Stimulated activated CD8-positive, alpha-beta memory T cell treated with anti-CD3 and anti-CD28 coated beads, Interleukin-2, amount 100 ng/mL, for 1 hour (primary cell): ENCODE measurements around the gene MYDGF.
"Not testable (repeated sequence)": the region's sequence is repeated elsewhere in the genome, so short reads cannot be mapped to it uniquely, and the experiment has no call there.

Source experiments
- DNase-seq, 2 donors: peaks; one replicate each; pipeline ENCODE4 v3.0.0-alpha.2; 2020; ENCODE audit warnings: low read depth in 2 of 2

The MYDGF gene

DNA sequence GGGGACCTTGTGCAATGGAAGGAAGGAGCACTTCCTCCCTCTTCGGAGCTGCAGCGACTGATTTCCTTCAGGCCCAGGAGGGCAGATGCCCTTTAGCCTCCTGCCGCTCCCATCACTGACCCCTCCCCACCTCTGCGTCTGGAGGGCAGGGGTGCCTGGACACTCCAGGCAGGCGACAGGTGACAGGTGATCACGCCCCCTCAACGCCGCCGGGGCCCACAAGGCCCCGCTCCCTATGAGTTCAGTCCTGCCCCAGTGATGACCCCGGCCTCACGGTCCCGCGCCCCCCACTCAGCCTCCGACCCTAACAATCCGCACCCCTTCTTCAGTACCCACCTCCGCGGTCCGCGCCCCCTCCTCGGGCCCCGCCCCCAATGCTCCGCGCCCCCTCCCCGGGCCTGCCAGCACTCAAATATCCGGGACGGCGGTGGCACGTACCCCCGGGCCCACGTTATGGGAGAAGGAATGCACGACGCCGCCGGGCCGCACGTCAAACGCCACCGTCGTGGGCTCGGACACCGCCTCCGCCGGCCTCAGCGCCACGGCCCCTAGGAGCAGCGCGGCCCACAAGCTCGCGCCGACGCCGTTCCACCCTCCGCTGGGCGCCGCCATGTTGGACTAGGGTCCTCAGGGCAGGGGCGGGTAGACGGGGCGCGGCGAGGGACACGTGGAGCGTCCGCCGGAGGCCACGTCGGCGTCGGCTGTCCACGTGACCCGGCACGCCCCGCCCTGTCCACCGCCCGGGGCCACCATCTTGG is at the start of gene MYDGF:
Gene MYDGF, minus strand, starts transcription at position 620 of the 758 bp plus-strand sequence. Its CDS starts 8 bp downstream, at position 612.
- peak; percentile 83 to 89 for DNase-seq

DNA sequence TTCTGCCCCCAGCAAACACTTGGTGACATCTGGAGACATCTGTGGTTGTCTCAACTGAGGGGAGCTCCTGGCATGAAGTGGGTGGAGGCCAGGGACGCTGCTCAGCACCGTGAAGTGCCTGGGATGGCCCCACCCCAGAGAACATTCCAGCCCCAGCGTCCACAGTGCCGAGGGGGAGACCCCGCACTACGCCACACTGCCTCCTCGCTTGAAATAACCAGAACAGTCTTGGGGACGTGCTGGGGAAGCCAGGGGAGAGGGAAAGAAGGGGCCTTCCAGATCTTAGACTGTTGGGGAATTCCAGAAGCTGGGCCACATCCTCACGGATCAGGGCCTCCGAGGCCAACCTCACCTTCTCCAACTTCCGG is 49.3 kb upstream of the MYDGF start:
- DNase-seq, result no peak

DNA sequence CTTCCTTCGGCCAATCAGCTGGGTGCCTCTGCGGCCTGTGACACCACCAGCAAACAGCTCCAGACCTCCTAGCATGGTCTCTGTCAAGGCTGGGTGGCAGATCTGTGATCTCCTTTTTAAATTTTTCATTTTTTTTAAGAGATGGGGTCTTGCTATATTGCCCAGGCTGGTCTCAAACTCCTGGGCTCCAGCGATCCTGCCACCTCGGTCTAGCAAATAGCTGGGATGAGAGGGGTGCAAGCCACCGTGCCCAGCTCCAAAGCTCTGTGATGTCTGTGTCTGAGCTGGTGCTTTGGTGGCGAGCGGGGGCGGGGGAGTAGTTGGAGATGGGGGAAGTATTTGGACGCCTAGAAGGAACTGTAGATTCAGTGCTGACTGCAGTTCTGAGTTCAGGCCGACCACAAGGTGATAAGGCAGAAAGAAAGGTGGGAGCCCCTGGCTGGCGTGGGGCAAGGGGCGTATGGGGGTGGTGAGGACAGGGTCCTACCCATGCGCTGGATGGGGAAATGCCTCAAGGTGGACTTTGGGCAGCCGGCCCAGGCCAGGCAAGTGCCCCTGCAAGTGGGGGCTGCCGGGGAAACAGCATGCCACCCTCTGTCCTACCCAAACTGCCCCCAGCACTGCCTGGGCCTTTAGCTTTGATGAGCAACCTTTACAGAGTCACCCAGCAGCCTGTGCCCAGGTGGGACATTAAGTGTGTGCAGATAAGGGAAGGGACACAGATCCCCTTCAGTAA is 48.0 kb upstream of the MYDGF start:
- DNase-seq, result no peak

DNA sequence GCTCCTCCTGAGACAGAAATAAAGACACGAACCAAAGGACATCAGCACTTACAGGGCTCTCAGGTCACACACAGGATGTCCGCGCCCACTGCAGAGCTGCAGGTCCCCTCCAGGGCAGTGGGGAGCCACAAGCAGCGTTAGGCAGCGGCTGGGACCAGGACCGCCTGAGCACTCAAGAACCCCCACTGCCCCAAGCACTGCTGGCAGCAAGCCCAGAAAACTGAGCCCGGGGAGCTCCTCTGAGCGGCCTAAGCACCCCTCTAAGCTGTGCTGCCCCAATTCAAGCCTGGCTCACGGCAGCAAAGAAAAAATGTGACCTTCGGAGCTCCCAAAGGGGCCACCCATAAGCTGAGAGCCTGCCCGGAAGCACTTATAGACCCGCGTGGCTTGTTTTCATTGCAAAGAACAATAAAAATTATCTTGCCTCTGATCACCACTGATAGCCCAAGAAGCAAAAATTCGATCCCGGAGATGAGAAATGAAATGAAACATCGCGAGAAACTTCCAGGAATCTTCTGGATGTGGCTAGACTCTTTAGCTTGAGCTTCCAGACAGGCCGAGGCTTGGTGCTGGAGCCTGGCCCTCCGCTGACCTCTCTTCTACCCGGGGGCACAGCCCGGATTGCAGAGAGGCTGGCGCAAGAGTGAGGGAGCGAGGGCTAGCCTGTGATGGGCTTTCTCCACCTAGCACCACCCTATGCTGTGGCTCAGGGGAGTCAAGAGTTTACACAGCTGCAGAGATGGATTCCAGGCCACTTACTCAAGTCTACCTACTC is 47.2 kb upstream of the MYDGF start:
- DNase-seq, result no peak

DNA sequence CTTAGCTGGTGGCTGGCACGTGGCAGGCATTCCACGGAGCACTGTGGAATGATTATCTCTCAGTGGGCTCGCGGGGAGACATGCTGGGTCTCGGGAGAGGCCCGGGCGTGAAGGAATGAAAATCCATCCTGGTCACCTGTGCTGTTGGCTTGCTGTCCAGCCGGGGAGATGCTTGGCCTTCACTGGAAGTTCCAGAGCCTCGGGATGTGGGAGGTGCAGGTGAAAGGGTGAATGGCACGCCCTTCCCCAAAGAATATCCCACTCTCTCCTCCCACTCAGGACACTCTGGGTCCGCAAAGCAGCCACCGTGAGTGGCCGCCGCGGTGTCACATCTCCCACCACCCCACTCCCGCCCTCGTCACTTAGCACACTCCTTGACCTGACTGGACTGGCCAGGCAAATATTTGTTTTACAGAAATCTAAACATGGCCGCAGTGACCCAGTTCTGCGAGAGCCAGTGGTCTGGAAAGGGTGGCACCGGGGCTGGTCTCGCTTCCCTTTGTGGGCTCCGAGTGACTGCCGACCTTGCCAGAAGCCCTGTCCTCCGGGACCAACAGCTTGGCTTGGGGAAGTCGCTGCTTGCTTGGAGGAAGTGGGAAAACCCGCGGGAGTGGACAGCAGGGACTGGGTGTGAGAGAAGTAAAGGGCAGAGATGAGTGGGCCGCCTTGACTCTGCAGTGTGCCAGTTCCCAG is 45.5 kb upstream of the MYDGF start:
- DNase-seq, result no peak

DNA sequence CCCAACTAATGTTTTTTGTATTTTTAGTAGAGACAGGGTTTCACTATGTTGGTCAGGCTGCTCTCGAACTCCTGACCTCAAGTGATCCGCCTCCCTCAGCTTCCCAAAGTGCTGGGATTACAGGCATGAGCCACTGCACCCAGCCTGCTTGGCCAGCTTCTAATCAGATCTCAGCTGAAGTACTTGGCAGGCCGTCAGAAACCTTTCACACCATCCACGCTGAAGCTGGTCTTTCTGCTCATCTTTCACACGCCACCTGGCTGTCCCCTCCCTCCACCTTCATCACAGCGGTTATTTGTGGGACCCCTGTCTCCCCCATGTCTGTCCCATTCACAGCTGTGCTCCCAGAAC is 45.0 kb upstream of the MYDGF start:
- not testable (repeated sequence) for DNase-seq

DNA sequence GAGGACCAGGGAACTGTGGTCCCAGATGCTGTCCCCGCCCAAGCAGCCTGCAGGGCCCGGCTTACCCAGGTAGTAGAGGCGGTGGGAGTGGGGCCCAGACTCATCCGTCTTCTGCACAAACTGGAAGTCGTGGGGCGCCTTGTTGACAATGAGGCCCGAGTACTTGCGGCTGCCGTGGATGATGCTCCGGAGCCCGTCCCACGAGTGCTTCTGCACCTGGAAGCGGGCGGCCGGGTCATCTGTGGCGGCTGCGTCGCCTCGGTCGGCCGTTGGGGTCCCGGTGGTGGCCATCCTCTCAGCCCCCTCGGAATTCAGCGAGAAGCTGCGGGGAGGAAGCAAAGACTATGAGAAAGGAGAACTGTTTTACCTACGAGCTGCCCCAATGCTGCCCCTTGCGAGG is 43.9 kb upstream of the MYDGF start:
- DNase-seq, result no peak

DNA sequence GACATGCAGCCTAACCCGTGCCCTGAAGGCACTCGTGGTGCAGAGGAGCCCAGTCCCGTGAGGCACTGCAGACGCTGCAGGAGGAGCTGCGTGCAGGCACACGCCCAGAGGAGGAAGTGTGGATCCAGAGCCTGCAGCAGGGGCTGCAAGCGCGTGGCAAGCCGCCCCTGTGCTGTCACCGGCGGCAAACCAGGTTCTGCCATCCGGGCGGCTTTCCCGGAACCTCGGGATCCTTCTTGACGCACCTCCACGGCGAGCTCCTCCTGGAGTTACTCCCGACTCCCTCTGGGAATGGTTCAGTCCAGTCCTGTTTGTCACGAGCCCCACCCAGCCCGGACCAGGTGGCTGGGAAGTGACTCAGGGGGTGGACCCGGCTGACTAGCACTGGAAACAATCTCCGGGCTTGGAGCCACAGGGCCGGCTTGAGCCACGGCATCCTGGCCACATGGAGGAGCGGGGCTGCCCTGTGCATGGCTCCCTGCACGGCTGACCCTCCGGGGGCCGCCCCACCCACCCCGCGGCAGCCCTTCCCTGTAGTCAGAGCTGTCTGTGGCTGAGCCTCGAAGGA is 43.3 kb upstream of the MYDGF start:
- no peak for DNase-seq

DNA sequence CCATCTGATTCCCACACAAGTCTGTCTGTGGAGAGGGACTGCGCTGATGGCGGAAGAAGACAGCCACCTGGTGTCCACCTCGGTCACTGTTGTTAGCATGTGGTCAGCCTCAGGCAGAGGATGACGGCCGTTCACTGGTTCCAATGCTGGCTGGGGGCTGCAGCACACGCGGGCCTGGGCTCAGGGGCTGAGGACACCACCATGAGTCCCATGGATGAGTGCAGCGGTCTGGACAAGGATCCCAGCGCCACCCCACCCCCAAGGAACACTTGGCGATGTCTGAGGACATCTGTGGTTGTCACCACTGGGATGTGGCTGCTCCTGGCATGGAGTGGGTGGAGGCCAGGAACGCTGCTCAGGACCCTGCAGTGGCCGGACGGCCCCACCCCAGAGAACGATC is 42.6 kb upstream of the MYDGF start:
- DNase-seq, result no peak

DNA sequence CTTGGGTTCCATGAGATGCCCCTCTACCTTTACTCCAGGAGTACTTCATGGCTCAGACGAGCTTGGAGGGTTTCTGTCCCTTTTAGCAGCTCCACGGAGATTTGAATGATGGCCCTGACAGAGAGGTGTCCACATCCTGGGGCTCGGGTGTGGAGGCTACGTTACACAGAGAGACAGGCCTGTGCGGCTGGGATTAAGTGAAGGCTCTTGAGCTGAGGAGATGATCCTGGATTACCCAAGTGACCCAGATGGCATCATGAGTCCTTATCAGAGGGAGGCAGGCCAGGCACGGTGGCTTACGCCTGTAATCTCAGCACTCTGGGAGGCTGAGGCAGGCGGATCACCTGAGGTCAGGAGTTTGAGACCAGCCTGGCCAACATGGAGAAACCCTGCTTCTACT is 41.1 kb upstream of the MYDGF start:
- no peak for DNase-seq

DNA sequence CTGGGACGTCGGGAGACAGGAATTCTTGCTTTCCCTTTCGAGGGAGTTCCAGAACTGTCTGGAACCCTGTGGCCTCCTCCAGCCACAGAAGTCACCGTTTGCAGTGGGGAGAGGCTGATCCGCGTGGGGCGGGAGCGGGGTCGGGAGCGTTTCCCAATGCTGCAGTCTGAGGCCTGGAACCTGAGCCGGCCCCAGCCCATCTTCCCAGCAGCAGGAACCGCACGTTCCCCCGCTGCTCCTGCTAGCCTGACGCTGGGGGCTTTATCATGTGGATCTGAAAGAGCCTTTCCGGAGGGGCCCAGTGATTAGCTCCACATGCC is 40.1 kb upstream of the MYDGF start:
- DNase-seq, result no peak

DNA sequence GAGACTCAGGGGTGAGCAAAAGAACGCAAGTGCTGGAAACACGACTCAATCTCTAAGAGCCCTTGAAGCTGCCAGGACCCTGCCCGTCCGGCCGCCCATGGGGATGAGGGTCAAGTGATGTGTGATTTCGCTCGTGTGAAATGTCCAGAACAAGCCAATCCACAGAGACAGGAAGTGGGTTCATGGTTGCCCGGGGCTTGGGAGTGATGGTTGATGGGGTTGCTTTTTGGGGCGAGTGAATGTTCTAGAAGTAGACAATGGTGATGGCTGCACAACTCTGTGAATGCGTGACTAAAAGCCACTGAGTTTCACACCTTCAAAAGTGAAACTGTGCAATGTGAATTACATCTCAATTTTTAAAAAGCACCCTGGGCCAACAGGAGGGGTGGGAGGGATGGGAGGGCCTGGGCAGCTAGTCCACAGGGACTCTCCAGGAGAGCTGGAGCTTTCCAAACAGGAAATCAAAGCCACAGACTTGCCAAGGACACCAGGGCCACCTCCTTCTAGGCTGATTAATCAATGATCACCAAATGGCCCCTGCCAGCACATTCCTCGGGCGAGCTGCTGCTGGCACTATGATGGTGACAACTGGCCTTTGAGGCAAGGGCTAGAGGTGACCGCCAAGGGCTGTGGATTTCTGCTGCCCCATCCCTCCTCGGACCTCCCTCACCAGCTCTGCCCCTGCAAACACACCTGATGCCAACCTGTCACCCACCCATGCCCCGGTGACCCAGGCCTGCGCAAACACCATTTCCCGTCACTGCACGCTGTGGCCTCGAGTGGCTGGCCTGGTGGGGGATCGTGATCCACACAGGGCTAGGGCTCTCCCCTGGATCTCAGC is 39.5 kb upstream of the MYDGF start:
- no peak for DNase-seq

DNA sequence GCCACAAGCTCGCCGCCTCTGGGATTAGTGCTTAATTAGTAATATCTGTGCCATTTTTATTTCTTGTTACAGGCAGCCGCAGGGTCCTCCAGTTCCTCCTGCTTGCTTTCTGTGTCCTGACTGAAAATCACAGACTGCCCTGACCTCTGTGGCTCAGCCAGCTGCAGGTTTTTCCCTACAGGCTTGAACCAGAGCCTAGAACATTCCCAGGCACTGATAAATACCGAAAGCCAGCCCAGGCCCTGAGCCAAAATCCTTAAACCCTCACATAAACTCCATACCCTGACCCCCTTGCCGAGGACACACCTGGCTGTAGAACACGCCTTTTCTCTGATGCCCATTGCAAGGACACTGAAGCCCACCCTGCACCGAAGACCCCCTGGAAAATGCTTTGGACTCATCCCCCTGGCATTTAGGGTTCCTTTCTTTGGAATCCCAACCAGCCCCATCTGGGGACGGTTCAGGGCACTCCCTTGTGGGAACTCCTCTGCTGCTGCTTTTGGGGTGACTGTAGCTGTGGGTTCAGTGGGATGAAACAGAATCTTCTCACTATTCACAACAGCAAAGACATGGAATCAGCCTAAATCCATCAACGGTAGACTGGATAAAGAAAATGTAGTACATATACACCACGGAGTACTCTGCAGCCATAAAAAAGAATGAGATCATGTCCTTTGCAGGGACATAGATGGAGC is 38.0 kb upstream of the MYDGF start:
- DNase-seq, result no peak

DNA sequence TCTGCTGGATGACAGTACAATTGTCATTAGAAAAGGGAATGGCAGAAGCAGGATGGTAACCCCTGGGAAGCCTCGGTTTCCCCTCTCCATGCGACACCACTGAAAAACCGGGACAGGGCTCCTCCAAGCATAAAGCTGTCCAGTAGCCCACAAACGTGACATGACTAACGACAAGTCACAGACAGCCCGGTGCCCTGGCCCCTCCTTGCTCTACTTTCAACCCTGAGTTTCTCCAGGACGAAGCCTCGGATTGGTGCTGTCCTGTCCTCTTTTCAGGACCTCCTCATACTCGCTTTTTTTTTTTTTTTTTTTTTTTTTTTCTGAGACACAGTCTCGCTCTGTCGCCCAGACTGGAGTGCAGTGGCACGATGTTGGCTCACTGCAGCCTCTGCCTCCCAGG is 37.2 kb upstream of the MYDGF start:
- DNase-seq, result no peak

DNA sequence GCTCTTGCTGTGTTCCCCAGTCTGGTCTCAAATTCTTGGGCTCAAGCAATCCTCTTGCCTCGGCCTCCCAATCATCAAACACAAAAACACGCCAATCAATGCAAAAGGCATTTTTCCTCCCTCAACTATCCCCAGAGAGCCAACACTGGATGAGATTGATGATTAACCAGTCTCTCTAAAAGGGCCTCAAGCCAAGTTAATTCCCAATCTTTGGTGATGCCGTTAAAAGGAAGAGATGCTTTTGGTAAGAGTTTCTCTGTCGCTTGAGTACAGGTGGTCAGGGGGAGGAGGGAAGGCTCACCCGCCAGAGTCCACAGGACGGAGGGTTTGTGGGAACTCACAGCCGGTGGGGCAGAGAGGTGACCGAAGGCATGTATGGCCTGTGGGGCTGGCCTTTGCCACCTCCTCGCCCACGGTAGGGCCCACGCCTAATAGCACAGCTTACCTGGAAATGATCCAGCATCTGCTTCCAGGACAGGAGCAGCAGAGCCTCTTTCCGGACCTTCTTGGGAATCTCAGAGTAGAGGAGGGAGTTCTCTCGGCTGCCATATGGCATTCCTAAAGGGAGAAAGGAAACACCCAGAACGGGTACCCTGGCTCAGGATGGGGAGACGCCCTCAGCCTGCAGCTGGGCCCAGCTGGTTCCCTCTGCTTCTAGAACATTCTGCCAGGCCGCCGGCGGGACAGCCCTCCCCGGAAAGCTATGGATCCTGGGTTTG is 35.4 kb upstream of the MYDGF start:
- no peak for DNase-seq

DNA sequence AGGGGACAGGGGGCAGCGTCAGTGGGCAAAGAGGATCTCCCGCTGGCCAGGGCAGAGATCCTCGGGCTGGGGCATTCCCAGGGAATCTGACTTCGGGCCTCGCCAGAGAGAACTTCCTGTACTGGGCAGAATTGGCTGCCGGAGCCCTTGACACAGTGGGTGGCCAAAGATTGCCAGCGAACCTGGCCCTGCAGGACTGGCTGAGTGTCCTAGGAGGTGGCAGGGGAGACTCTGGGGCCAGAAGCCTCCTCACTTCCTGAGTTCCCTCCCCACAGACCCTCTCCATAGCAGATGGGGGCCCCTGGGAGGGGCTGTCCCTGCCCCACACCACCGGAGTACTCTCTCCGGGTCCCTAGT is 34.2 kb upstream of the MYDGF start:
- DNase-seq, result no peak

DNA sequence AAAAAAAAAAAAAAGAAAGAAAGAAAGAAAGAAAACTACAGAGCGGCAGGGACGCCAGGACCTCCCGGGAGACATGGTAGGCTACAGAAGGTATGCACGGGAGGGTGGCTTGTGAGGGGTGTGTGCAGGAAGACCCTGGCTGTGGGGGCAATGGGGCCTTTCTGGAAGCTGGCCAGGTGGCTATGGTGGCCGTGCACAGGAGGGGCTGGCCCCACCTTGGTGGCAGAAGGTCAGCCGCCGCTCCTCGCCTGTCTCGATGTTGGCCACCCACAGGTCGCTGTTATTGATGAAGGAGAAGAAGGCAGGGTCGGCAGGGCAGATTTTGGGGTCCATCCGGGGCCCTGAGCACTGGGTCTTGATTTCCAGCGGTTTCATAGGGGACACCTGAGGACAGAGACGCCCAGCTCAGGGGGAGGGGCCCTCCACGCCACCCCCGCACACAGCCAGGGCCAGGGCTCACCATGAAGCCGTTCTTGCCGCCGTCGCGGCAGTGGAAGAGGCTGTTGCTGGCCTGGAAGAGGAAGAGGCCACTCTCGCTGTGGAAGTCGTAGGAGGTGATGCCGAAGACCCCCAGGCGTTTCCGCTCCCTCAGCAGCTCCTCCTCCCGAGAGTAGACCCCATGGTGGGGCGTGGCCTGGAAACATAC is 33.7 kb upstream of the MYDGF start:
- no peak for DNase-seq

DNA sequence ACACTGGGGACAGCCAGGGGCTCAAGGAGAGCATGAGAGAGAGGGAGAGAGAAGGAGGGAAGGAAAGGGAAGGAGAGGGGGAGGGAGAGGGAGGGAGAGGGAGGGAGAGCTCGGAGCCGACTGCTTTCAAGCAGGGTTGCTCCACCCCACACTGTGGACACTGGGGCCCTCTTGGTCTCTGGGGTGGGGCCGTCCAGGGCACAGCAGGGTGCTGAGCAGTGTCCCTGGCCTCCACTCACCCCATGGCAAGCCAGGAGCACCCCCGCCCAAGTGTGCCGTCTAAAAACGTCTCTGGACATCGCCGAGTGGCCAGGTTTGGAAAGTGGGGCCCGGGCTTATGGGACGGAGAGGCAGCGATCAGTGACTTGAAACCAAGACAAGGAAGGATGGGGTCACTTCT is 32.6 kb upstream of the MYDGF start:
- DNase-seq, result no peak

DNA sequence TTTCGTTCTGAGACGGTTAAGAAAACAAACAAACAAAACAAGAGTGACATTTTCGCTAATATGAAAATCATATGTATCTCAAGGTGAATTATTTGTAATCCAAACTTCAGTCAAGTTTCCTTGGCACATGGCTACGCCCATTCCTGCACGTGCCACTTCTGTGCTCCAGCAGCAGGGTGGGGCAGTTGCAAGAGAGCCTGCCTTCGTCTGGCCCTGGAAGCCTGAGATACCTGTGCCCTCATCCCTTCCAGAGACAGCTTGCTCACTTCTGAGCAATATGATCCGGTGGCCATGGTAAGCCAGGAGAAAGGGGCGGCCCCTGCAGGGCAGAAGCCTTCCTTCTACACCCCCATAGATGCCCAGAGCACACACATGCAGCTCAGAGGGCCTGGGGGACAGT is 31.4 kb upstream of the MYDGF start:
- no peak for DNase-seq

DNA sequence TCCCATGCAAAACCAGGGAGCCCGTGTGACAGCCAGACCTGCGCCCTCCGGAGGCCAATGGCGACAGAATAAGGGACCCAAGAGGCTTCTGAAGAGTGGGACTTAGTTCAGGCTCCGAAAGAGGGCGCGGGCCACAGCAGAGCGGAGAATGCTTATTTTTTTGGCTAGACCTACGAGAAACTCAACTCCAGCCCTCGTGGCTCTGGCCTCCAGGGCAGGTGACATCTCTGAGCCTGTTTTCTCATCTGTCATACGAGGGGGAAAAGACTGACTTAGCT is 30.5 kb upstream of the MYDGF start:
- DNase-seq, result no peak
